NCI-H748 treated with DMSO at 0.1 percent for 48 hours (cell line): ENCODE results near the gene FANCD2OS.
"Not testable (repeated sequence)": the region's sequence is repeated elsewhere in the genome, so short reads cannot be mapped to it uniquely, and the experiment has no call there.

Experiments used
- DNase-seq: peaks from one replicate; lab custom pipeline; 2025; lab: John Stamatoyannopoulos, UW

Gene FANCD2OS, protein sequence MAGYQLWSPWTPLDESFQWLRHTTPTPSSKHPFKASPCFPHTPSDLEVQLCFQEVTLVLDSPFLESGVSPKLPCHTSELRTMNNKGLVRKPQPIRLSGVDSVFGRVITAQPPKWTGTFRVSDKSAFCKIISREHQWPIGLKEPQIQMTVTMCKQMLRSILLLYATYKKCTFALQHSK

GRCh38 chr3:10108091-10108490, at the start of gene FANCD2OS:
FANCD2OS (minus strand) TSS chr3:10108255; CDS start chr3:10104774, 3,481 bp downstream.
- DNase-seq = no peak

DNA sequence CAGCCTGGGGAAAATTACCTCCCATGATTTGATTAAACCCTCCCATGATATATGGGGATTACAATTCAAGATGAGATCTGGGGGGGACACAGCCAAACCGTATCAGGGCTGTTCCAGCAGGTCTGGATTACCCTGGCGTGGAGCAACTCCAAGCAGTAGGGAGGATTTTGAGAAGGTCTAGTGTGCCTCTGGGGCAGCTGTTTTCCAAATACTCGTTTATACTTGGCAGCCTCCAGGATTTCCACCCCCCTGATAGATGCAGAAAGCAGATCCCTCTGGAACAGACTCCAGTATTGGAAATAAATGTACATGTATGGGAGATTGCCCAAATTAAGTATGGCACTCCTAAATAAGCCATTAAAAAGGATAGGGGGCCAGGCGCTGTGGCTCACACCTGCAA, 49.0 kb upstream of the FANCD2OS start:
- DNase-seq = no peak

DNA sequence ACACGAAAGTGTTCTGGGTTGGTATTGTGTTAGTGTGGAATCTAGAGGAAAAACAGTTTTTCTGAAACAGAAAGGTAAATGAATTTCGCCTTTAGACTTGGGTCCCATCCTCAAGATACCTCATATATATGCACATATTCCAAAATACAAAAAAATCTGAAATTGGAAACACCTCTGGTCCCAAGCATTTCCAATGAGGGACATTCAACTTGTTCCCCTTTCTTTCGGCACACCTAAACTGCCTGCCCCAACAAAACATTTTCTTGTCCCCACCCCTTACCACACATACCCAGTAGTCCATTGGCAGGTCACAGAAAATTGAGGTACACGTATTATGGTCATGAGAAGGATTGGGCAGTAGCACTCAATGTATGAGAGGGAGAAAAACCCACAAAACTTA, 47.6 kb upstream of the FANCD2OS start:
- DNase-seq = no peak

DNA sequence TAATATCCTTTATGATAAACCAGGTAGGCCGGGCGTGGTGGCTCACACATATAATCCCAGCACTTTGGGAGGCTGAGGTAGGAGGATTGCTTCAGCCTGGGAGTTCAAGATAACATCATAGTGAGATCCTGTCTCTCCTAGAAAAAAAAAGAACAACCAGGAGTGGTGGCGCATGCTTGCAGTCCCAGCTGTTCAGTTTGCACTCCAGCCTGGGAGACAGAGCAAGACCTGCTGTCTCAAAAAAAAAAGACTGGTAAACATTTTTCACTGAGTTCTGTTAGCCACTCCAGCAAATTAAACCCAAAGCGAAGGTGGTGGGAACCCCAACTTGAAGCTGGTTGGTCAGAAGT, 47.0 kb upstream of the FANCD2OS start:
- no peak for DNase-seq

DNA sequence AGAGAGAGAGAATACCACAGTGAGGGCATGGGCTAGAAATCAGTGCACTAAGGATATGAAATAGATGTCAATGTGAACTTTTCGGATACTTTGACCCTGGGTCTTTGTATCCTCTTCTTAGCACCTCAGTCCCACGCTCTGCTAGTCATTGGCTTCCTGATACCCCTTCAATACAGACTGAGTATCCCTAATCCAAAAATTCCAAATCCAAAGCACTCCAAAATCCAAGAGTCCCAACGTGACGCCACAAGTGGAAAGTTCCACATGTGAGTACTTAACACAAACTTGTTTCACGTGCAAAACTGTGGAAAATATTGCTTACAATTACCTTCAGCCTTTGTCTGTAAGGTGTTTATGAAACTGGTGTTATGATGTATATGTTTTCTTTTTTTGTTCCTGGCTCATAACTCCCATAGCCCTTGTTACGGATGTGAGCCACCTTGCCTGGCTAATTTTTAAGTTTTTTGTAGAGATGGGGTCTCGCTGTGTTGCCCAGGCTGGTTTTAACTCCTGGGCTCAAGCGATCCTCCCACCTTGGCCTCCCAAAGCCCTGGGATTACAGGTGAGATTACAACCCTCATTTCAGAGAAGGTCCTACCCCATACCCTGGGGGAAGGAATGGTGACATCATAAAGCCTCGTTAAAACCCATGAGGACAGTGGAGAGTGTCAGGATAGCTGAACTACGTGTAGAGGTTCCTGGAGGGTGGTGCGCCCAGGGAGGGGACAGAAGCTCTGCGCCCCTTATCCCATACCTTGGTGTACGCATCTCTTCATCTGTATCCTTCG, 46.5 kb upstream of the FANCD2OS start:
- DNase-seq = no peak

DNA sequence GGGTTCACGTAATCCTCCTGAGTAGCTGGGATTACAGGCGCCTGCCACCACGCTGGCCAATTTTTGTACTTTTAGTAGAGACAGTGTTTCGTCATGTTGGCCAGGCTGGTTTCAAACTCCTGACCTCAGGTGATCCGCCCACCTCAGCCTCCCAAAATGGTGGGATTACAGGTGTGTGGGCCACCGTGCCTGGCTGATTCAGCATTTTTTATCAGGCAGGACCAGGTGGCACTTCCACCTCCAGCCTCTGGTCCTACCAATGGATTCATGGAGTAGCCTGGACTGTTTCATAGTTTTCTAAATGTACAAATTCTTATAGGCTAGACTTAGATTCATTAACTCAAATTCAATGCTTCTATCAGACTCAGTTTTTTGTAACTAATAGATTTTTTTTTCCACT, 42.9 kb upstream of the FANCD2OS start:
- no peak for DNase-seq

- DNase-seq = no peak
Measured at GRCh38 chr3:10149226-10149625, 41.2 kb upstream of the FANCD2OS start.

GRCh38 chr3:10145685-10146084, 37.6 kb upstream of the FANCD2OS start:
- no peak for DNase-seq

- DNase-seq = no peak
Measured at GRCh38 chr3:10142707-10143560, 34.9 kb upstream of the FANCD2OS start.

GRCh38 chr3:10140996-10141546, 33.0 kb upstream of the FANCD2OS start:
- DNase-seq = no peak

DNA sequence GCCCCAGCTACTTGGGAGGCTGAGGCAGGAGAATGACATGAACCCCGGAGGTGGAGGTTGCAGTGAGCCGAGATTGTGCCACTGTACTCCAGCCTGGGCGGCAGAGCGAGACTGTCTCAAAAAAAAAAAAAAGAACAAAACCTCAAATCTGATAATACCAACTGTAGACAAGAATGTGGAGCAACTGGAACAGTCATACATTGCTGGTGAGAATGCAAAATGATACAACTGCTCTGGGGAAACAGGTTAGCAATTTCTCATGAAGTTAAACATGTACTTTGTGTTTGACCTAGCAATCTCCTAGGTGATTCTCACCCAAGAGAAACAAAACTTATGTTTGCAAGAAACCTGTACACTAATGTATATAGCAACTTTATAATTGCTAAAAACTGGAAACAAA, 29.1 kb upstream of the FANCD2OS start:
- DNase-seq = no peak

DNA sequence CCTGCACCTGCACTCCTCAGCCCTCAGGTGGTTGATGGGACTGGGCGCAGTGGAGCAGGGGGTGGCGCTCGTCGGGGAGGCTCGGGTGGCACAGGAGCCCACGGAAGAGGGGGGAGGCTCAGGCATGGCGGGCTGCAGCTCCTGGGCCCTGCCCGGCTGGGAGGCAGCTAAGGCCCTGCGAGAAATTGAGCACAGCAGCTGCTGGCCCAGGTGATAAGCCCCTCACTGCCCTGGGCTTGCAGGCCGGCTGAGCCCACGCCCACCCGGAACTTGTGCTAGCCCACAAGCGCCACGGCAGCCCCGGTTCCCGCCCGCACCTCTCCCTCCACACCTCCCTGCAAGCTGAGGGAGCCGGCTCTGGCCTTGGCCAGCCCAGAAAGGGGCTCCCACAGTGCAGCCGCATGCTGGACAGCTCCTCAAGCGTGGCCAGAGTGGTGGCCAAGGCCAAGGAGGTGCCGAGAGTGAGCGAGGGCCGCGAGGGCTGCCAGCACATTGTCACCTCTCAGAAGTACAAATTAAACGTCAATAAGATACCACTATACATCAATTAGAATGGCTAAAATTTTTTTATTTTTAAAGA, 28.5 kb upstream of the FANCD2OS start:
- no peak for DNase-seq

- DNase-seq = not testable (repeated sequence)
Measured at GRCh38 chr3:10135872-10136271, 27.8 kb upstream of the FANCD2OS start.

DNA sequence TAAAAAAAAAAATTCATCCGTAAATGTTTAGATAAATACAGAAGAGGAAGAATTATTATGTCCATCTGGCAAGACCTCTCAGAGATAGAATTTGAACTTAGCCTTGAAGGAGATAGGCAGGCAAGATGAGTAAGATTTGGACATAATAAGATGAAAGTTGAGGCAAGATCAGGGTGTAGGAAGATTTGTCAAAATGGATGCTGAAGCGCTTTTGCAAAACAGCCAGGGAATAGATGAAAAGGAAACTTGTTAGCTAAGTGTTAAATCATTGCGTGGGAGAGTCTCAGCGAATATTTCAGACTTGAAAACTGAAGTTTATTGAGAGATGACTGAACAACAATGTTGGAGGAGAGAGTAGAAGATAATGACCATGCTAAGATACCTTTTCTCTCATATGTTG, 14.7 kb upstream of the FANCD2OS start:
- no peak for DNase-seq

- no peak for DNase-seq
Measured at GRCh38 chr3:10121064-10121463, 13.0 kb upstream of the FANCD2OS start.

GRCh38 chr3:10119376-10119775, 11.3 kb upstream of the FANCD2OS start:
- no peak for DNase-seq

GRCh38 chr3:10116928-10117327, 8.9 kb upstream of the FANCD2OS start:
- DNase-seq = no peak

DNA sequence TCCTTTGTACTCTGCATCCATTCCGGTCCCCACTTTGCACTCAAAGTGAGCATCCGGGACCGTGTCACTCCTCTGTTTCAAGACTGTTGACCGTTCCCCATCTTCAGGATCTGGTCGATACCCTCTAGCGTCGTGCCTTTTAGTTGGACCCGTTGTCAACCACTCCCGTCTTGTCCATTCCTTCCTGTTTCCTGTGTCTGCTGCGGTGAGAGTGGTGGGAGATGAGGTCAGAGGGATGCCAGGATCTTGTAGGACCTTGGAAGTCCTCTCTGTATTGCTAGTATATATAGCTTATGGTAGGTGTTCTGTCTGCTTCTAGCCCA, 8.0 kb upstream of the FANCD2OS start:
- no peak for DNase-seq

DNA sequence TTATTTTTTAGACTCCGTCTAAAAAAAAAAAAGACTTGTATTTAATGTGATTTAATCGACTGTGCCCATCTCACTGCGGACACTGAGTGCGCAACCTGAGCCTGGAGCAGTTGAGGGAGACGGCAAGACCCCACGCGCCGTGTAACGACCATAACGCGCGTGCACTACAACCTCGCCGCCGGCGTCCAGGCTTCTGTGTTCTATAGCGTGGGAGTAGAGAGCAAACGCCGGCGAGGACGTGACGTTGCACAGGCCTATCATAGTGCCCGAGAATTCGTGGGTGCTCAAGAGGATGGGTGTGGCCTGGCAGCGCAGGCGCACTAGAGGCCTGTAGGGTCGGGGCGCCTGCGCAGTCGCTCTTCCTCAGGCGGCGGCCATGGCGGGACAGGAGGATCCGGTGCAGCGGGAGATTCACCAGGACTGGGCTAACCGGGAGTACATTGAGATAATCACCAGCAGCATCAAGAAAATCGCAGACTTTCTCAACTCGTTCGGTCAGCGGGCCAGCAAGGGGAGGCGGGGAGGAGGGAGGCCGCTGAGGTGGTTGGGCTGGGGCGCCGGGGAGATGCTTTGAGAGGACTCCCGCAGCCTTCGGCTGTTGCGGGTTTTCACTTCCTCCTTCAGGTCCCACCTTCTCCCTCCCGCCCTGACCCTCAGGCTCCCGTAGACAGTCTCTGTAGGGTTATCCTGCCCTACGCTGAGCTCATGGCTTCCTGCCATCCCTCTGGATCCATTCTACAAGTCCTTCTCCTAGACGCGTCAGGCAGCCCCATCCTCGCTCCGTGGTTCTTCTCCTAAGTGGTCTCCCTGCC, 7.5 kb upstream of the FANCD2OS start, which contains the start of gene BRK1:
TSS of gene BRK1 (plus strand) at position 350 of the 812 bp plus-strand sequence. CDS start at position 377, 27 bp downstream.
- peak; percentile 78 for DNase-seq

DNA sequence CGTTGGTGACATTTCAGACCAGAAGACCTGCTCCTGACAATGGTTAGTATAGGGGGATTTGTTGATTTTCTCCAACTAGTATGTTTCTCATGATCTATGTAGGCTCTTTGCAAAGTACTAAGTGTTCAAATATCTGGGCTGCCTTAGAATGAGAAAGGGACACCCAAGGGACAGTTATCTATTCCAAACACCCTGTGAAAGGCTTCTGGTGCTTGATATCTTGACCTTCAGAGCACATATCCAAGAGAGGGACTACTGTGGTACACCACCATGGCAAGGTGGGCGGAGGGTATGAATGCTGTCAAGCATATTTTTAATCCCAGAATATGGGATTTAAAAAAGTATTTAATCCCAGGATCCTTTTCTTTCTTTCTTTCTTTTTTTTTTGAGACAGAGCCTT, 1.1 kb downstream of the FANCD2OS start:
- no peak for DNase-seq

- no peak for DNase-seq
Measured at GRCh38 chr3:10099041-10099440, 9.0 kb downstream of the FANCD2OS start.
